Bronchial epithelial cell (primary cell): ENCODE measurements around the gene R3HCC1L. TPM values are rescaled to one million over a fixed set of nuclear protein-coding genes. Genes with fewer than 3 reads are reported as not detected.
"Not testable (repeated sequence)": the region's sequence is repeated elsewhere in the genome, so short reads cannot be mapped to it uniquely, and the experiment has no call there.

Source experiments
- DNase-seq: peaks from one replicate; pipeline ENCODE4 v3.0.0-alpha.2; 2010; ENCODE audit warnings: low read depth
- FAIRE-seq: peaks from 2 replicates; lab custom pipeline; 2011; peaks lifted over from hg19 to GRCh38; lab: Jason Lieb, UNC
- H3K27me3 ChIP-seq: 2 replicates; pipeline ENCODE4 v1.5.1; 2011; ENCODE audit warnings: low read length; ENCODE audit not compliant: control insufficient read depth, insufficient read depth
- H3K36me3 ChIP-seq: 2 replicates; pipeline ENCODE4 v1.5.1; 2011; ENCODE audit warnings: low read length; ENCODE audit not compliant: control insufficient read depth, insufficient read depth
- H3K4me3 ChIP-seq: 2 replicates; pipeline ENCODE4 v1.5.1; 2011; ENCODE audit warnings: mild to moderate bottlenecking, low read depth, low read length, control low read depth
- total RNA-seq: library from RNA; depleted of rRNA; stranded (reverse); fragments of >200 nt; gene quantifications from 2 replicates; pipeline ENCODE4 v1.2.1, GENCODE V29; 2014
- TF ChIP-seq, protein P1 (sequence below): IDR thresholded peaks from 2 replicates; pipeline ENCODE4 v1.5.1; 2011; ENCODE audit warnings: mild to moderate bottlenecking, moderate library complexity, low read length, control low read depth, inconsistent platforms; ENCODE audit not compliant: insufficient read depth, severe bottlenecking

R3HCC1L gene
- total RNA-seq, 1 donor from 2014 or later = 13.7 TPM

DNA sequence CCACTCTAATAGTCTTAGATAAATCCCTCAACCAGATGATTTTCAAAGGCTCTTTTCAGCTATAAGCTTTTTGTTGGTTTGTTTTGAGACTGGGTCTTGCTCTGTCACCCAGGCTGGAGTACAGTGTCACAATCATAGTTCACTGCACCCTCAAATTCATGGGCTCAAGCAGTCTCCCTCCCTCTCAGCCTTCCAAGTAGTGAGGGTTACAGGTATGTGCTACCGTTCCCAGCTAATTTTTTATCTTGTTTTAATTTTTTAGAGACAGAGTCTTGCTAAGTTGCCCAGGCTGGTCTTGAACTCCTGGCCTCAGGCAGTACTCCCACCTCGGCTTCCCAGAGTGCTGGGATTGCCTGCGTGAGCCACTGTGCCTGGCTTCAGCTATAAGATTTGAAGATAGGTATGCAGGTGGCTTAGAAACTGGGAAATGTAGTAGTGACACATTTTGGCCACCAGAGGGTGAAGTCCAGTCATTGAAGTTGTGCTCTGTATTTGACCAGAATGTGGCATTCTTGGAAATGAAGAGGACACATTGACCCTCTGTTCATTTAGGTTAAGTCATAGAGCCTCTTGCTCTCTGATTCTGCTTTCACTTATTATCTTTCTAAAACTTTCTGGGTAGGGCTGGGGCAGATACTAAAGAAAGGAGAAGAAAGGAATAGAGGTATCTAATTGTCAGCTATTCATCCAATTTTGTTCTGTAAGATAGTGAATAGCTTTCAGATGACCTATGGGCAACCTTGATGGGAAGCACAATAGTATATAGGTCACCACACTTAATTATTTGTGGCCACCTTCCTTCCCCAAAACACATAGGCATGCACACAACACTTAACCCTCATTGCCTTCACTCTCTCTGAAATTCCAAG lies 36.0 kb downstream of the R3HCC1L start:
- no peak for FAIRE-seq
- TF ChIP-seq, protein P1, sequence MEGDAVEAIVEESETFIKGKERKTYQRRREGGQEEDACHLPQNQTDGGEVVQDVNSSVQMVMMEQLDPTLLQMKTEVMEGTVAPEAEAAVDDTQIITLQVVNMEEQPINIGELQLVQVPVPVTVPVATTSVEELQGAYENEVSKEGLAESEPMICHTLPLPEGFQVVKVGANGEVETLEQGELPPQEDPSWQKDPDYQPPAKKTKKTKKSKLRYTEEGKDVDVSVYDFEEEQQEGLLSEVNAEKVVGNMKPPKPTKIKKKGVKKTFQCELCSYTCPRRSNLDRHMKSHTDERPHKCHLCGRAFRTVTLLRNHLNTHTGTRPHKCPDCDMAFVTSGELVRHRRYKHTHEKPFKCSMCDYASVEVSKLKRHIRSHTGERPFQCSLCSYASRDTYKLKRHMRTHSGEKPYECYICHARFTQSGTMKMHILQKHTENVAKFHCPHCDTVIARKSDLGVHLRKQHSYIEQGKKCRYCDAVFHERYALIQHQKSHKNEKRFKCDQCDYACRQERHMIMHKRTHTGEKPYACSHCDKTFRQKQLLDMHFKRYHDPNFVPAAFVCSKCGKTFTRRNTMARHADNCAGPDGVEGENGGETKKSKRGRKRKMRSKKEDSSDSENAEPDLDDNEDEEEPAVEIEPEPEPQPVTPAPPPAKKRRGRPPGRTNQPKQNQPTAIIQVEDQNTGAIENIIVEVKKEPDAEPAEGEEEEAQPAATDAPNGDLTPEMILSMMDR = peak; percentile 76
- Histone ChIP-seq H3K4me3 (no peak overlapping the region), H3K27me3 (no peaks in the 10 kb centered on the region), H3K36me3 (peaks cover 5% of the 10 kb centered on the region)
- peak; percentile 62 for DNase-seq

DNA sequence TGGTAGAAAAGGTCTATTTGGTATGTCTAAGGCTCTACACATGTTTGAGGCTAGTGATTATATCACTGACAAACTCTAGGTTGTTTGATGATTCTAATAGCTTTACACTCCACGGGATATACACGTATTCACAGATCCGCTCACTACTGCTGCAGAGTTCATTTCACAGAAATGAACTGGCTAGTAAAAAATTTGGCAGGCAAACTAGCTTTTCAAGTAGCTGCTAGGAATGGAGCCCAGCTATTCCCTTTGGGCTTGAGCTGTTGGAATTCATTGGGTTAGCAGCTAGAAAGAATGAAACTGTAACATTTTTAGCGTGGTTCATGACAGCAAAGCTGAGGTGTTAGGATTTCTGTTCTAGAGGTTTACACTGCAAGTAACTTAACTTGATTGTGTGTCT lies 37.6 kb downstream of the R3HCC1L start:
- DNase-seq = no peak
- H3K36me3 ChIP-seq = peaks cover 5% of the 10 kb centered on the region
- no peak for FAIRE-seq
- no peak overlapping the region for H3K4me3 ChIP-seq
- no peaks in the 10 kb centered on the region for H3K27me3 ChIP-seq
- TF ChIP-seq, protein P1 = no peak

DNA sequence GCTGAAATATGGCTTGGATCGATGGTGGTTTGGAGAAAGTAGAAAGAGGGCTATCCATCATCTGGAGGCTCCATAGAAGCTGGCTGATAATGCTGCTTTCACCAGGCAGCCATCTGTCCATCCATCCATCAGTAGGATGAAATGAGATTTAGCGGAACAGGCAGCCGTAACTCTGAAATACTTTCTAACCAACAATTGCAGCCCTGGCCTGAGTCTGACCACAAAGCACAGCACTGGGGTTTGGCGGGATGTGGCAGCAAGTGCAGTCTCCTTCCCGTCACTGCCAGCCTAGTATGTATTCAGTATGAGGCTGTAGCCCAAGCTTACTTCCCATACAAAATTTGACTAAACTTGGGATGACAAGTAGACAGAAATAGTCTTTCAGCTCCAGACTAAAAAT lies 38.0 kb downstream of the R3HCC1L start:
- H3K27me3 ChIP-seq = no peaks in the 10 kb centered on the region
- TF ChIP-seq, protein P1 = no peak
- peaks cover 3% of the 10 kb centered on the region for H3K36me3 ChIP-seq
- FAIRE-seq = no peak
- H3K4me3 ChIP-seq = no peak overlapping the region
- no peak for DNase-seq

DNA sequence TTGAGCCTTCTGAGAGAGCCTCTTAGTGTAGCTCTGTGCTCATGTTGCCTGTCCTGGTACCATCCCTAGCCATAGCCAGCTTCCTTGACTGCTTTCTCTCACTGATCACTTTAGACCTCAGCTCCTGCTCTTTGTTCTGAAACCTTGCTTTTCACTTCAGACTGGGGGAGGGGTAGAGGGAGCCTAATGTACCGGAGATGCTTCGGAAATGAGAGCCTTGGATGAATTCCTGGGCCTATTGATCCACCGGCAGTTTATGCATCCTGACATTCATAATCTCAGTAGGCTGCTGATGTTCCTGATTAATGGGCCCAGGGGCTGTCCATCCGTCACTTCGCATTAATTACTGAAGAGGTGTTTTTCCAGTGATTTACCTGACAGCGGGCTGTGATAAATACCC lies 38.8 kb downstream of the R3HCC1L start:
- FAIRE-seq (no peak), DNase-seq (no peak)
- Histone ChIP-seq H3K4me3 (no peak overlapping the region), H3K36me3 (peaks cover 3% of the 10 kb centered on the region), H3K27me3 (no peaks in the 10 kb centered on the region)
- TF ChIP-seq, protein P1 = no peak

DNA sequence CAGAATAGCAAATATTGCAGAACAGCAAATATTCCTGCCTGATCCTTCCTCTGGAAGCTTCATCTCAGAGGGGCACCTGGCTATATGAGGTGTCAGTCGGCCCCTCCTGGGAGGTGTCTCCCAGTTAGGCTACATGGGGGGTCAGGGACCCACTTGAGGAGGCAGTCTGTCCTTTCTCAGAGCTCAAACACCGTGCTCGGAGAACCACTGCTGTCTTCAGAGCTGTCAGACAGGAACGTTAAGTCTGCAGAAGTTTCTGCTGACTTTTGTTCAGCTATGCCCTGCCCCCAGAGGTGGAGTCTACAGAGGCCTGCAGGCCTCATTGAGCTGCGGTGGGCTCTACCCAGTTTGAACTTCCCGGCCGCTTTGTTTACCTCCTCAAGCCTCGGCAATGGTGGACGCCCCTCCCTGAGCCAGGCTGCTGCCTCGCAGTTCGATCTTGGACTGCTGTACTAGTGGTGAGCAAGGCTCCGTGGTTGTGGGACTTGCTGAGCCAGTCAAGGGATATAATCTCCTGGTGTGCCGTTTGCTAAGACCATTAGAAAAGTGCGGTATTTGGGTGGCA lies 48.0 kb downstream of the R3HCC1L start:
- H3K4me3 ChIP-seq, H3K27me3 ChIP-seq, FAIRE-seq, H3K36me3 ChIP-seq, DNase-seq: not testable (repeated sequence)

DNA sequence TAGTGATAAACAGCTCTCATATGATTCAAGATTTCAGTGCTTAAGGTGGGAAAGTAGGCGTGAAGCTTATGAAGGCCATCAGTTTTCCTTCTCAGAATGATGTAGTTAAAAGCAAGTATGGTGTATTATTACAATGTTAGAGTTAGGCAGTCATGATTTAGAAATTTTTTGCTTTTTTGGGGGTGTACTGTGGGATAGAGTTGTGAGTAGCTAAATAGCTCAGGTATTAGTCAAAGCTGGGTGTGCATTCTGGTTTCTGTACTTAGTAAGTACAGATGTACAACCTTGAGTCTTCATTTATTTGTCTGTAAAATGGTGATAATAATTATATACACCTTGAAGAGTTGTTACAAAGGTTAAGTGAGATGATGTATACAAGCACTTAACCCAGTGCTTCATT lies 52.2 kb downstream of the R3HCC1L start:
- TF ChIP-seq, protein P1 = no peak
- H3K4me3 ChIP-seq = no peak overlapping the region
- no peak for FAIRE-seq
- H3K36me3 ChIP-seq = no peaks in the 10 kb centered on the region
- peak; percentile 24 for DNase-seq
- H3K27me3 ChIP-seq = no peaks in the 10 kb centered on the region

DNA sequence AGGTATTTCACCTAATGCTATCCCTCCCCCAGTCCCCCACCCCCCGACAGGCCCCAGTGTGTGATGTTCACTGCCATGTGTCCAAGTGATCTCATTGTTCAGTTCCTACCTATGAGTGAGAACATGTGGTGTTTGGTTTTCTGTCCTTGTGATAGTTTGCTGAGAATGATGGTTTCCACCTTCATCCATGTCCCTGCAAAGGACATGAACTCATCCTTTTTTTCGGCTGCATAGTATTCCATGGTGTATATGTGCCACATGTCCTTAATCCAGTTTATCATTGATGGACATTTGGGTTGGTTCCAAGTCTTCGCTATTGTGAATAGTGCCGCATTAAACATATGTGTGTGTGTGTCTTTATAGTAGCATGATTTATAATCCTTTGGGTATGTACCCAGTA lies 56.3 kb downstream of the R3HCC1L start:
- not testable (repeated sequence) for DNase-seq, FAIRE-seq, H3K36me3 ChIP-seq, H3K4me3 ChIP-seq, H3K27me3 ChIP-seq
